NCI-H2107 (cell line): ENCODE measurements around the gene LRTM1.

Experiments used
- DNase-seq: peaks from one replicate; lab custom pipeline; 2025; lab: John Stamatoyannopoulos, UW

Gene LRTM1

DNA sequence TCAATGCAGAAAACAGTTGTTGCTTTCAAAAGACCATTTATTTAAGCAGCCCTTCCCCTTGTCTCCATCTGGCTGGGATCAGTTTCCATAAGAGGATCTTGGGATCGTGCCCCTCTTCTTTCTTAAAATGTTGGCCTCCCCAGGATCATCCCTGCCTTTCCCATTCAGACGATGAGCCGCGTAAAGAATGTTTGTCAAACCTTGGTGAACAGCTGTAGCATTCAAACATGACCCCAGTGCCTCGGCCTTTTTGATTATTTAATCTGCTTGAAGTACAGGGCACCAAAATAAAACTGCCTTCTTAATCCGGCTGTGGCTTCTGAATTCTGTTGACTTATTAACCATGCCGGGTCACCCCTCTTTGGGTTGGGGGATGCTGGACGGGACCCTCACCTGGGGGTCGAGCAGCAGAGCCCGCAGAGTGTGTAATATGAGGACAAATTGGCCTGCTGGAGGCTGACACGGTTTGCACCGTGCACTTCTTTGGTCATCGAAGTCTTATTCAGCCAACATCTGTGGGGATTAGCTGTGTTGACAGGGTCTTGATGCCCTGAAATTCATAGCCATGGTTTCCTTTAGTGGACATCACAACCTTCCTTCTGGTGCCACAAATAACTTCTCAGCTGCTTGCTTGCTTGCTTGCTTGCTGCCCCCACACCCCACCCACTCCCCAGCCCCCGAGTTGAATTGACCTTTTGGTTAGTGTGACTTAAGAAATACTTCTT, at the start of gene LRTM1:
TSS of gene LRTM1 (minus strand) at position 14 of the 725 bp plus-strand sequence. CDS start 148 bp downstream, outside the sequence.
- no peak for DNase-seq

DNA sequence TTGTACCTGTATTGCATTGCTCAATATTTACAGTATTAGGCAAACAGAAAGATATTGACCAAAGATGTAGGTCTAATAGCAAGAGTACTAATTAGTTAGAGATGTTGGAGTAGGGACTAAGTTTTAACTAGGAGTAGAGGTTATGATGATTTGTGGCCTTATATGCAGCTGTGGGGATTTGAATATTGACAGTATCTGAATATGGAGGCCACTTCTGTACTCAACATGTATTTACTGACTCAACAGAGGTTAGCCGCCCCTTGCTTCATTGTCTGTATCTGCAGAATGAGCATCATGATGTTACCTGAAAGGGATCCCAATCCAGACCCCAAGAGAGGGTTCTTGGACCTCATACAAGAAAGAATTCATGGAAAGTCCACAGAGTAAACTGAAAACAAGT, 49.6 kb upstream of the LRTM1 start:
- no peak for DNase-seq

DNA sequence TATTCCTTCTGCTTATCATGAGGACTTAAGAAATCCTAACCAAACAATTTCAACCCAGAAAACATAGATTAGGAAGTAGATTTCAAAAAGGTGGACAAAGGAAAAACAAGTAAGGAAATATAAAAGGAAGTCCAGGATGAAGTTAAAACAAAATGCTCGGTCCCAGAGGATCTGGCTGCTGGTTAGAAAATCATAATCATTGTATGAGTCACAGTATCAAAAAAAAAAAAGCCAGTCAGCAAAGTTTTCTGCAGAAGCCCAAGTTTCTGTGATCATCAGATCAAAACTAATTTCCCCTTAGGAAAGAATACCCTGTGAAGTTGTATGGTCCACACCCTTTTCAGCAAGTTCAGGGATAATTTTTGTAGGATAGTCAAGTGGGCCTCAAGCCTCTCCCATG, 43.0 kb upstream of the LRTM1 start:
- DNase-seq, result no peak

DNA sequence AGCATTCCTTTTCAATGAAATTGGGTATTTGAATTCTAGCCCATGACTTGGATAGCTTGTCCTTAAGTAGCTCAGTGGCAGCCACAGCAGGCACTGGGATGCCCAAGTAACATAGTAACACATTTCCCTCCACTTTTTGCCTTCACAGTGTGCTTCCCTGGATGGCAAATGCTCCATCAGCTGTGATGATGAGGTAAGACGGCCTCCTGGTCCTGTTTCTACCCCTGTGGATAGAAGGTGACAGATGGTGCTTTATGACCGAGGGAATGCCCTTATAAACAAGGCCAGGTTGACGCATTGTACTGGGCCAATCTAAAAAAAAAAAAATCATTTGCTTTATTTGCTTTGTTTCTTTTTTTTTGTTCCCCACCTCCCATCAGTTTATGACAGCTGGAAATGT, 41.8 kb upstream of the LRTM1 start:
- DNase-seq, result no peak

DNA sequence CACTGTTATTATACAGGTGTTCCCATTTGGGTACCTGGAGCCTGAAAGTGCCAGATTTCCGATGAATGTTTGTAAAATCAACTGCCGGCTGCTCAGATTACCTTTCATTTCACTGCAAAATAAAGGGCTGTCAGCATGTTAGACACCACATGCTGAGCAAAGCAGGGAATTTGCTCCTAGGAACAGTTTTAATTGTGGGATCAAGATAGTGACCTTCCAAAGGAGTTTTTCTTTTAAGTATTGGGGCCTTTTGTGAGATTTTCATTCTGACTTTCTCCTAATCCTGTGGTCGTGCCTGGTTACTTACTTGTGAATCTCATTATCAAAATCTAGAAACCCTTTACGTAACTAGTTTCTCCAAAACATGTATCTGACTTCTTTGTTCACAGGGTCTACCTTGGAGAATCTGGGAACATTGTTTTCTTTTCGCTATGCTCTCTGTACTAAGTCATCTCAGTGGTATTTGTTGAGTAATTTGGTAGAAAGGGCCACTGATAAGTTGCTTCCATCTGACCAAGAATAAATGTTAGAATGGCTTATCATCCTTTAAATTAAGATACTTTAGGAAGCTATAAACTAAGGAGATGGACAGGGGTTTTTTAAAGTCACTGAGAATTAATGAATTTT, 40.8 kb upstream of the LRTM1 start:
- no peak for DNase-seq

DNA sequence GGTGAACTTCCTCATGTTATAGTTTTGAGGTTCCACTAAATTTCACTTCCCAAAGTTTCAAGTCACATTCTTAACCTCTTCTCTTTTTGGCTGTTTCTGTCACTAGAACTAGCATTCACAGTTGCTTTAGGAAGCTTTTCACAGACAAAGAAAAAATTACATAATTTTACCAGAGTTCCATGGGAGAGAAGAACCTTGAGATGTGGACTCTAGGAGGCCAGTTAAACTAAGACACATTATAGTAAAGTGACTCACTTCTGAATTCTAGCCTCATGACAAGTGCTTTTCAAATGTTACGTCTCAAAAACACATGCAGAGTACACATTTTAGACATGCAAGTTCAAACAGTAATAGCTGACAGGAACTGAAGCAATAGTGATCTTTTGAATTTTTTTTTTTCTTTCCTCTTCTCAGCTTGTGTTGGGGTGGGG, 39.9 kb upstream of the LRTM1 start:
- no peak for DNase-seq

DNA sequence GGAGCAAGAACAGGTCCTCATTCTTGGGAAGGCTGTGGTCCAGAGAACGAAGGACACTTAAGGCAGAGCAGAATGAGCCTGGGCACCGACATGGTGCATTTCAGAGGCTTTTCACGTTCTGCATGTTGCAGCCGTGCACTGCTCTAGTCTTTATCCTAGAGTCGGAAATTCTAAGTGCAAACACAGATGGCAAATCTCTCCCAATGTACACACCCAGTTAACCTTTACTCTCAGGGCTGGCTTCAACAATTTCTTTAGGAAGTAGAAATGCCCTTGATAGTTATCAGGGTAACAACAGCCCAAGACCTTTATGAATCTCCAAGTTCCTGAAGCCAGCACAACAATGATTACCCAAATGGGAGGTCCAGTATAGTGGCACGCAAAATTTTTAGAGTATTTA, 39.1 kb upstream of the LRTM1 start:
- no peak for DNase-seq

DNA sequence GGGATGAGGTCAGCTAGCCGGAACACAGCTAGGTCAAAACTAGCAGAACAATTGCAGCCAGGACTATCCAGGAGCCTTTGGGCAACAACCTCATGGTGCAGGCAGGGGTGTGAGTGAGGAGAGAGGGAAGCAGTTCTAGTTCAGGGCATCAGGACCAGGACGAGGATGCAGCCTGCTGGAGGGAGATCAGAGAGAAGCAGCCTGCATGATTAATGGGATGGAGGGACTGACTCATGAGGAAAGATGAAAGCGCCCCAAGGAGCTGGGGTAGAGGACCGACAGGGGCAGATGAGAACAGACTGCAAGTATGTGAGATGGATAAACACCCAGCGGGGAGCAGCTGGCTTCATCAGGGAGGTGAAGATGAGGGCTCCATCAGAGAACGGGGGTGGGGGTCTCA, 37.9 kb upstream of the LRTM1 start:
- no peak for DNase-seq

DNA sequence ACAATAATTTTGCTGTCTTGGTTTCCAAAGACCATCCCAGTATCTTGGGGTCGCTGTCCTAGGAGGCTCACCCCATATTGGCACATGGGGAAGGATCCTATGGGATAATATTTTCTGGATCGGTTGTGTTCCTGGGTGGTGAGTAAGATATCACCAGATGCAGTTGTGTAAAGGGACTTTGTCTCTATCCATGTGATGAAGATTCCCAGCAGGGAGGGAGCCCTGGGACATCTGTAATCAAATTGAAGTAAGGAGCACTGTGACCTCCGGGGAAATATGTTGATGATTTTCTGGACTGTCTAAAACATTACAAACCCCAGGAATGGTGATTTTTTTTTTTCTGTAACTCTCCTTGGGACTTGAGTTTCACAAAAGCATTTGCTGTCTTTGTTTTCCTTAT, 36.2 kb upstream of the LRTM1 start:
- DNase-seq, result no peak

DNA sequence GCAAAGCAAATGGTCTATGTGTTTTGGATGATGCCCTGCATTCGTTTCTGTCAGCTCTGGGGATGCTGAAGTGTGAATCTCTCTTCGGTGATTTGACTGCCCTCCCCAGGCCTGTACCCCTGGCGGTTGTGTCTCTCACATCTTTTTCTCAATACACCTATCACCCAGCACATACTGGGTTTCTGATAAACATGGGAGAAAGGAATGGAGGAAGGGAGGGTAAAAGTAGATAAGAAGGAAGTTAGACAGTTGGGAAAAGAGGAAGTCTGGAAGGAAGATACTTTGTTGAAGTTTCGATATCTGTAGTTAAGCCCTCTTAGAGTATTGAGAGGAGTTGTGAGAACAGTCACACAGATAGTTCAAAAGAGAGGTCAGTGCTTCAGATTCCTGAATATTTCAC, 35.8 kb upstream of the LRTM1 start:
- DNase-seq, result no peak

DNA sequence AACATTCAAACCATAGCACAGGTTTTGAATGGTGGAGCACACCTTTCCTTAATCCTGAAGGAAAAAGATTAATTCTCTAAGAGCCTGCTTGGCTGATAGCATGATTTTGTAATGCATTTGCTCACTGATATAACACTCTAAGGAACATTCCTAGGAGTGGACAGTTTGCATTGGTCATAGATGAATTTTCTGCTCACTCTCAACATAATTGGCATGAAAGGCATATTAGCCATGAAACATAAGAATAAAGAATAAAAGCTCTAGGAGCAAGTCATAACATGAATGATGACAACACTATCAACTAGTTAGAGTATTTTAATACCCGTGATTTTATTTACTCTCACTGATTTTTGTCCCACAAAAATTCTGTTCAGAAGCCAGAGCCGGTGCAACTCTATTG, 34.3 kb upstream of the LRTM1 start:
- no peak for DNase-seq

DNA sequence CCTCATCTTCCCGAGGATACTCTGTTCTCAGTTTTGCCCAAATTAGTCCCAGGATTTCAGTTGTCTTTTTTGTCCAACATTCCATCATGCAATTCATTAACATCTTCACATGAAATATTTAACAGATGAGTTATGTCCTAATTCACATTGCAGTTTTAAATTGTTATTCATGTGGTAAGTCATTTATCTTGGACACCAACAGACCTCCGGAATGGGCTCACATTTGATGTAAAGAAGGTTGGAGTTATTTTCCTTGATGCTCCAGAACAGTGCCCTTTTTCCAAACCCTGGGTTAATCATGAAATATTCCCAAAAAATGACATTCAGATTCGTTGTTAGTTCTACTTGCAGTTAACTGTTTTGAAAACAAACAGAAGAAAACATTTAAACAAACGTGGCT, 32.8 kb upstream of the LRTM1 start:
- DNase-seq, result no peak

DNA sequence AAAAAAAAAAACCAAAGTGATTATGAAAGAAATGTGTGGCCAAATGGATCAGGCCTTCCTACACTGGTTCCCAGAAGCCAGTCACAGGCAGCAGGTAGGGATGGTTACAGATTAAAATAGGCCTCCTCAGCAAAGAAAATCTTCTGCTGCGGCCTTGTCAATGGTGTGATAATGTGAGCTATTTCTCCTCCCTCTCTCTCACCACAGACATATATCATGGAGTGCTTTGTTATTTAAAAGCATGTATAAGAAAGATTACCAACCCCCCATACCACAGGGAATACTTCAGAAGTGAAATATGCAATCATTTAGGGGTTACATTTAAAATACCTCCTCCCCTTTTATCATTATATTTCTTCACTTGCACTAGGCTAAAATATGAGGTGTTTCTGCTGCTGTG, 32.2 kb upstream of the LRTM1 start:
- DNase-seq, result no peak

DNA sequence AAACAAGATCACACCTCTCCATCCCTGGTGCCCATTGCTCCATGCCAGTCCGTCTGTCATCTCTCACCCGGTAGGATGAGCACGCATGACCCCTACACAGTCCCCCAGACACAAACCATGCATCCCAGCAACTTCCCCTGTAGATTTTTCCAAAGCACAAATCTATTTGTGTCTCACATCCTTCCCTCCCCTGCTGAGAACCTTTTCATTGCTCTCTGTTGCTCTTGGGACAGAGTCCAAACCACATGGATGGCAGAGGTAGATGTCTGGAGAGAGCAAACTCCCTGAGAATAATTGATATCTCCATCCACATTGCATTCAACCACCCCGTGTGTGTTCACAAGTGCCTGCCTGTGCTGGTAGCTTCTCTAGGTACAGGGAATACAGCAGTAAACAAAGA, 29.9 kb upstream of the LRTM1 start:
- no peak for DNase-seq

DNA sequence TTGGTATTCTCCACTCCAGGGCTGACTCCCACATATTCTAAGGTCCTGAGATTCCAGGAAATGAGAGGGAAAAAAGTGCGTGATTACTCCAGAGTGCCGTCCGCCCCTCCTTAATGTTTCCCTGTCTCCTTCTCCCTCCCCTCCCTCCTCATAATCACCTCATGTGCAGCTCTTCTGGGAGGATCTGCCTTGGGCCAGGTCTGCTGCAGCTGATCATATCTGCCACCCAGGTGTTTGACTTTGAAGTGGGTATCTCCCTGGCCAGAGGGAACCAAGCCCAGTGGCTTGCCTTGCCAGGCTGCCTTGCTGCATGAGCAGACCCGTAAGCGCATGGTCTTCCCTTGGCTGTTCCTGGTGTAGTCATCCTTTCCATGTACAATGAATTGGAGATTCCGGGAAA, 28.1 kb upstream of the LRTM1 start:
- DNase-seq, result no peak

DNA sequence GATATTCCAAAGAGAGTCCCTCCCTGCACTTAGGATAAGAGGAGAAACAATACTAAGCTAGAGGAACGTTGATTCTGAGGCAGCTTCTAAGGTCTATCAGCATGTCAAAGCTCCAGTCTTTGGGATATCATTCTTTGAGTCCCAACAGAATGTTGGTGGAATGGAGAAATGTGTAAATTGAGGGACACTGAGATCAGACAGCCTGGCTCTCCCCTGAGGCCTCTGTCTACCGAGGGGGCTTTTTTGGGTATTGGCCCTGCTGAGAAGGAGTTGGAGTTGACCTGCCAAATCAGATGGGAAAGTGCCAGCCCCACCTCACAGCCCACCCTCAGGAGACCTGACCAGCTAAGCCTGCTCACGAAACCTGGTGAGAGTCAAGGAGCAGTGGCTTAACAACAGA, 27.6 kb upstream of the LRTM1 start:
- DNase-seq, result no peak

DNA sequence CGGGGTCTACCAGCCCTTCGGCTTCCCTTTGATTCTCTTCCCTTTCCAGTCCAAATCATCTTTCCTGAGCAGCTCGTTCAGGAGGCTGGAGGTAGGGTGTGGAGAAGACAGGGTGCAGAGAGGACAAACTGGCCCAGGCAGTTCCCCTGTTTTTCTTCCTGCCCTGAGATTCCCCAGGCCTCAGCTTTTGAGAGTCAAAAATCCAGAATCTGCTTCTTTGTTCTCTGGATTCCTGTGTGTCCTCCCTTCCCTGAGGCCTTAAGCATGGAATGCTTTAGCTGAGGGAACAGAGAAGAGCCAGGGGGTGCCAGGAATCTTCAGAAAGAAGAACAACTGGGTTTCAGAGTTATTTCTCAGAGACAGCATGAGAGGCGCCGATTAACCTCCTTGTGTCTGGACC, 26.7 kb upstream of the LRTM1 start:
- DNase-seq, result no peak

DNA sequence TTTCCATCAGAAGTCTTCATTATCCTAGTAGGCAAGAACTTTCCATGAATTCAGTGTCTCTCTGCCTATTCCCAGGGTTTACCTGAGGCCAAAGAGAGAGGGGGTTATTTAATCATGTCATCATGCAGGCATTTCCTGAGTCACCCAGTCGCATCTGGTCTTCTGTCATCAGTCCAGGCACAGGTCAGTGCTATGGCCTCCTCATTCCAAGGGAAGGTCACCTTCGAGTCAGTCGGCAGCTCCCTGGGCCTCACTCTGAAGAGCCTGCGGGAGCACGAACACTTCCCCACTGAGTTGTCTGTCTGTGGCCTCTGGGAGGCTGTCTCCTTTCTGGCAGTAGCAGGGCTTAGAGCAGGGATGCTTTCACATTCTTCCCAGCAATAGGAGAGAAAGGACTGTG, 26.2 kb upstream of the LRTM1 start:
- DNase-seq, result no peak

DNA sequence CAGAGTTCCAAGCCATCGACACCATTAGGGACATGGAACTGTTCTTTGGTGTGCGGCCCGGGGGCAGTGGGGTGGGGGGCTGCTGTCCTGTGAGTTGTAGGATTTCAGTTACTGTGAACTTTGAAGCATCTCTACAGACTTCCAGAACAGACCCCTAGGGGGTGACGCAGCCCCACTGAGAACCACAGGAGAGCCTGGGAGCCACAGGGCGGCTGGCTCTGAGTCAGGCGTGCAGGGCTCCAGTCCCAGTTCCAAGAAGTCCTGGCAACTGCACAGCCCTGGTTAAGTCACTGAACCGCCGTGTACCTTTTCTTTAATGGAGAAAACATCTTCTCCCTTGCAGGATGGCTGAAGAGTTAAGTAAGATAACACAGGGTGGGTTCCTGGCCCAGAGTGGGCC, 23.5 kb upstream of the LRTM1 start:
- no peak for DNase-seq

DNA sequence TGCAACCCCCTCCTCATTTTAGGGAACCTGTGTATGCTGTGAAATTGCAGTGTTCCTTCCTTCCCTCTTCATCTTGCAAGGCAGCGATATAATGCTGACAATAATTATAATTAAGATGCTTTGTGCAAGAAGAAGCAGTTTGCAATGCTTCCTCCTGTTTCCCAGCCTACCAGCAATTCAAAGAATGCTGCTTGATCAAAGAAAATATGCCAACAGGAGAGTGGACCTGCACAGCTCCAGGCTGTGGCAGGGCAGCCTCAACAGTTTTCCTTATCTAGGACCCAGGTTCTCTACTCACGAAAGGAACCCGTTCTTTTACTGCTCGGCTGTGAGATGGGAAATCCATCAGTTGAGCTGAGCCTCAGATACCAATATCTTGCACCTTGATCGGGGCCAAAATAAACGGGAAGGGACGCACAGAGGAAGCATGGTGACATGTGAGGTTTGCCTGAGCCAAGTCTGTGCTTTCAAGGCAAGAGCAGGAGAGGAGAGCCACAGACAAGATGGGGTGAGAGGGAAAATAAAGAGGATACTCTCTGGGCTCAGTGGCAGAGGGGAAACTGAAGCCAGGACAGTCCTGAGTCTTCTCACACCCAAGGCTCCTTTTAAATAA, 22.6 kb upstream of the LRTM1 start:
- DNase-seq, result no peak

DNA sequence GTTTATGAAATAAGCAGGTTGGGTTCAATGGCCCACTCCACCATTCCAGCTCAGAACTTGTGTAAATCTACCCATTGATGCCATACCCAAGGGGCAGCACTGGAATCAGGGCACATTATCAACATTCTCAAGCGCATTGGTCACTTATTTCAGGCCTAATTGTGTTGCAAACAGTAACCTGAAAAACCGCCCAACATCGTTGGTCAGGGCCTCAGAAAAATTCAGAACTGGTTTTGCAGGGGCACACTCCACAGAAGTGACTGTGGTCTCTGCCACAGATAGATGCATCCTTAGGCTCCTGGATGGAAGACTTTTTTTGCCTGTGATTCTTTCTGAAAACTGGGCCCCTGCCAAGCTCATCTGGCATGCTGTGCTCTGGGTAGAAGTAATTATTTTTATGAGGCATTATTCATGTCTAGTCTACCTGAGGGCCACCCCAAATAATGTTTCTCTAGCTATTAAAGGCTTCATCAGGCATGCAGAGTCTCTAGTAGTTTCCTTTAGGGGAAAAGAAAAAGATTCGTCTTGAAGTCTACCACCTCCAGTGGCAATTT, 21.7 kb upstream of the LRTM1 start:
- no peak for DNase-seq

DNA sequence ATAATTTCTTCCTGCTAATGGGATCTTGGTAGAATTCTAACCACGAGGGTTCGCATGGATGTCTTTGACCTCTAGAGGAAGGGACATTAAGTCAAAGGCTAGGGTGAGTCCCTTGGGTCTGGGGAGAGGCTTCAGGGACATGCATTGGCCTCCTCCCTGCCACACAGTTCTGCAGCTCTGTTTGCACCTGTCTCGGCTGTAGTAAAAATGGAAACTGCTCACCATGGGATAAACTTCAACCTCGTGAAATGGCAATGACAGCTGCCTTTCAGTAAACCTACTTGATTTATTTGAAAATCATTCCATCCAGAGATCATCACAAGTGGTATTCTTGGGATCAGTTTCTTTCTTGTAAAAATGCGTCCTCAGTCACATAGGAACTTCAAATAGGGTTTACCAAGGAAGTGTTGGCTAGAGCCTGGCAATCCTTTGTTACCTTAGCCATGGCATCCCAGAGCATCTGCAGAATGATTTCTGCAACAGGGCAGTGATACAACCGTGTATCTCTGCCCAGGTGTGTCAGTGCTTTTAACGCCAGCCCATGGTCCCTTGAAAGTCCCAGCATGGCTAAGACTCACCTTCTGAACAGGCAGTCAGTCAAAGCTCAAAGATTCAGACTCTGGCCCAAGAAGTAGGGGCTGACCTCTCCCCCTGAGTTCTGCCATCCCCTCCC, 14.0 kb upstream of the LRTM1 start:
- DNase-seq, result no peak

DNA sequence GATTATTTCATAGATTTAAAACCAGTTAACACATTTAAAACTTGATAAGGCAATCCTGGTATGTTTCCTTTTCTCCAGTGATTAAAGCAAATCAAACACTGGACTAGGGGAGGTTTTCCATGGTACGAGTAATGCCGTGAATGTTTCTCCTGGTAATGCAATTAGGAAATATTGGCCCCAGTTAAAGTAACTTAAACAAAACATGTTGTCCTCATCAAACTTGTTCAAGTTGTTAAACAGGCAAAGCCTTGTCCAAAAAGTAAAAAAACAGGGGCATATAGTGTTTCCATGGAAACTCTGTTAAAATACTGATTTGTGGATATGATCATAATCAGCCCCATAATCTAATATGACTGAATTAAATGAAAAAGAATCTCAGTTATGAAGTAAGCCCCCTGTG, 13.1 kb upstream of the LRTM1 start:
- no peak for DNase-seq
